ENCODE measurements around the gene GRPEL2. TPM values are rescaled to one million over a fixed set of nuclear protein-coding genes. Genes with fewer than 3 reads are reported as not detected.

The GRPEL2 gene
- polyA plus RNA-seq, 6 donors from 2014 or later, result 0.49 to 3.4 (median 2.0) TPM

DNA sequence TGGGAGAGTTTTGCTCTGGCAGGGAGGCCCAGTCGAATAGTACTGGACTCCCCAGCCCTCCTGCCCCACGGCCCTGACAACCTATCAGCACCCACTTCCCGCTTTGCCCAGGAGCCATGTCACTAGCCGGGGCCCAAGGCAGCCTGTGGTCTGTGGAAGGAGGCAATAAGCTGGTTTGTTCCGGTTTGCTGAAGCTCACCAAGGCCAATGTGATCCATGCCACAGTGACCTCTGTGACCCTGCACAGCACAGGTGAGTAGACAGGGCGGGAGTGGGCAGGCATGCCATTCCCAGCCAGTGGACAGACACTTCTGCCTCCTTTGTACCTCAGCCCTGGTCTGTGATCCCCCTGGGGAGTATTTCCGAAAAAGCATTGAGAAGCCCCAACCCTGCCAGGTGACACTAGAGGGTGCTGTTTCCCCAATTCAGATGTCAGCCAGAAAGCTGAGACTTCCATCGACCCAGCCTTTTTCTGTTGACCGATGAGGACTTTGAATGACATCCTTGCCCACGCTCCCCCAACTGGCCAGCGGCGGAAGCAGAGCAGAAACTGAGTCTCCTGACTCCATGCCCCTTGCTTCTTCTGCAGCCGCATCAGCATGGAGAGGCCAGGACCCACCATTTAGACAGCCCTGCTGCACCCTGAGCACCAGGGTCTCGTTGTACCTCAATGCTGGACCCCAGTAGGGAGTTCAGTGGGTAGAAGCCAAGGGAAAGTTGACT lies 22.1 kb downstream of the GRPEL2 start:
- H3K27ac Mint-ChIP-seq, result peak overlapping the region in 1 of 6 donors; percentile 11
- peak; percentile 29 for DNase-seq

DNA sequence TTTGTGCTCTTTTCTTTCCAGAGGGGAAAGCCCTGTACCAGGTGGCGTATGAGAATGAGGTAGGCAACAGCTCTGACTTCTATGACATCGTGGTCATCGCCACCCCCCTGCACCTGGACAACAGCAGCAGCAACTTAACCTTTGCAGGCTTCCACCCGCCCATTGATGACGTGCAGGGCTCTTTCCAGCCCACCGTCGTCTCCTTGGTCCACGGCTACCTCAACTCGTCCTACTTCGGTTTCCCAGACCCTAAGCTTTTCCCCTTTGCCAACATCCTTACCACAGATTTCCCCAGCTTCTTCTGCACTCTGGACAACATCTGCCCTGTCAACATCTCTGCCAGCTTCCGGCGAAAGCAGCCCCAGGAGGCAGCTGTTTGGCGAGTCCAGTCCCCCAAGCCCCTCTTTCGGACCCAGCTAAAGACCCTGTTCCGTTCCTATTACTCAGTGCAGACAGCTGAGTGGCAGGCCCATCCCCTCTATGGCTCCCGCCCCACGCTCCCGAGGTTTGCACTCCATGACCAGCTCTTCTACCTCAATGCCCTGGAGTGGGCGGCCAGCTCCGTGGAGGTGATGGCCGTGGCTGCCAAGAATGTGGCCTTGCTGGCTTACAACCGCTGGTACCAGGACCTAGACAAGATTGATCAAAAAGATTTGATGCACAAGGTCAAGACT lies 22.8 kb downstream of the GRPEL2 start:
- no peaks in the 10 kb centered on the region for H3K36me3 Mint-ChIP-seq
- no peak overlapping the region for H3K27ac Mint-ChIP-seq
- no peak for ATAC-seq (ENCODE audit: low read depth in 2 of 2)
- H3K9me3 Mint-ChIP-seq, result no peaks in the 10 kb centered on the region
- no peak overlapping the region for H3K4me3 Mint-ChIP-seq
- no peak for DNase-seq
- H3K27me3 Mint-ChIP-seq, result no peaks in the 10 kb centered on the region
- peaks cover 8 to 21% (median 14%) of the 10 kb centered on the region in 3 donors for H3K4me1 Mint-ChIP-seq

More for the DNA sequence above, 22.1 kb downstream of the GRPEL2 start:
- Mint-ChIP-seq H3K9me3 (no peaks in the 10 kb centered on the region), H3K4me3 (no peak overlapping the region), H3K4me1 (peaks cover 8 to 21% (median 14%) of the 10 kb centered on the region in 3 donors), H3K36me3 (no peaks in the 10 kb centered on the region), H3K27me3 (no peaks in the 10 kb centered on the region)
- peak; percentile 75 to 78 for ATAC-seq (ENCODE audit: low read depth in 2 of 2)

DNA sequence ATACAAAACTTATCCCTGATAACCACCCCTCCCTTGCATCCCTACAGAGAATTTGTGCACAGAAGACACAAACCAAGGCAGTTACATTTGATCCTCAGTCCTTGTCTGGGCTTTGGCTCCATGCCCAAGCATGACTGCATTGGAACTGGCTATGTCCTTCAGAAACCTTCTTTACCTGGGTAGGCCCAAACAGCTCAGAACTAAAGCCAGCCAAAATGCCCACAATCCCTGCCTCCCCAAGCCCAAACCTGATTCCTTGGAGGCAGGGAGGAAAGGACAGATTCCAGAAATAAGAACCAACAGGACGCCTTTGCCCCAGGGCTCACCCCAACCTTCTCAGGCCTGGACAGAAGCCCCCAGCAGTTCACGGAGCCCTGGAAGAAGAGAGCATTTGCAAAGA lies 25.6 kb downstream of the GRPEL2 start:
- H3K27ac Mint-ChIP-seq, result no peak overlapping the region
- H3K9me3 Mint-ChIP-seq, result no peaks in the 10 kb centered on the region
- H3K4me3 Mint-ChIP-seq, result peak overlapping the region in 1 of 8 donors; percentile 35
- ATAC-seq (ENCODE audit: low read depth in 2 of 2), result no peak
- H3K36me3 Mint-ChIP-seq, result no peaks in the 10 kb centered on the region
- H3K27me3 Mint-ChIP-seq, result no peaks in the 10 kb centered on the region
- no peak for DNase-seq
- H3K4me1 Mint-ChIP-seq, result peaks cover 8 to 21% (median 14%) of the 10 kb centered on the region in 3 donors

DNA sequence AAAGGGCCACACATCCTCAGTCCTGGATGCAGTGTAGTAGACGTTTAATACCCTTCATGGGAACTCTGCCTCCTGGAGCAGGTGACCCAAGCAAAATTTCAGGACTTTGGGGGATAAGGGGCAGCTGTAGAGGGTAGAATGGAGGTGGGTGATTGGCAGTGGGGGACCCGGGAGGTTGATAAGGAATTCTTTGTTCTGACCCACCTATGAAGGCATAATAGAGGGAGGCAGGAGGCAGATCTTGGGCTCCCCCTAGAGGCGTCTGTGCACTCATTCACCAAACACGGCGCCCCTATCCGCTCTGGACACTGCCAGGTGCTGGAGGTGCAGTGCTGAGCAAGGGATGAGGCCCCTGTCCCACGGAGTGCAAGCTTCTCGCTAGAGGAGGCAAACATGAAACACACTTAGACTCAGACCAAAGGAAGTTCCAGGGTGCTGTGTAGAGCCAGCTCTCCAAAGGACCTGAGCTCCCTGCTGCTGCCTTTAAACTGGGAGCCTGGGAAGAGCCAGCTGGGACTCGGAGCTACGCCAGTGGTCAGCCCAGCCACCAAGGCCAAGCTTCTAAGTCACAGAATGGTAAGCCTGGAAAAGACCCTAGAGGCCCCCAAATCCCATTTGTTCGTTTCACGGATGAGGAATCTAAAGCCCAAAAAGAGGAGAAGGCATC lies 26.1 kb downstream of the GRPEL2 start:
- H3K27ac Mint-ChIP-seq, result peak overlapping the region in 2 of 6 donors; percentile 24 to 68
- peak; percentile 72 to 84 for ATAC-seq (ENCODE audit: low read depth in 2 of 2)

DNA sequence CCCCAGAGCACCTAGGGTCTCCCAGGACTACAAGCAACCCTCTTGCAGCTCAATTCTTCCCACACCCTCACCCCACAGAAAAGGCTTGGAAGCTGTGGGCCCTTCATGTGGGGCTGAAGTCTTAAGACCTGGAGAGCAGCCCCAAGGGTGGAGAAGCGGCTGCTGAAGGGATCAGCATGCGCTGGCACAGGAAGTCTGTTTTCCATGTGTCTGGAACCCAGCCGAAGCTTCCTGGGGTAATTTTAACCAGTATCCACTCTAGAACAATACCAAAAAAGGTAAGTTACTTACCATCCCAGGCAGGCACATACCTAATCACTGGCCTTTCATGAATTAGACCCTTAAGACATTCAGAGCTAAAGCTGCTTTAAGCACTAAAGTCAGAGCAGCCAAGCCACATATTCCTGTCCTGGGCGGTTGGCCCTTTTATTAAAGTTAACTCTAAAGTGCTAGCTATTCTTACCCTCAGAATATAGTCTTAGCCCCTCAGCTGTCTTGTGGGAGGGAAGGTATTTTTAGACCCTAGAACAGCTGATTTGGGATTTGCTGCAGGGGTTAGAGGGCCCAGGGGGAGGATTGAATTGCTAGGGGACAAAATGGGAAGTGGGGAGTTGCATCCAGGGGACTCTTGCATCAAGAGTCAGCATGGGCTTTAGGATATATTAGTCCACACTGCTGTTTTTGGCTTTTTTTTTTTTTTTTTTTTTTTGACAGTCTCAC lies 26.9 kb downstream of the GRPEL2 start:
- H3K9me3 Mint-ChIP-seq, result no peaks in the 10 kb centered on the region
- H3K27ac Mint-ChIP-seq, result no peak overlapping the region
- peaks cover 7 to 20% (median 10%) of the 10 kb centered on the region in 3 donors for H3K4me1 Mint-ChIP-seq
- H3K27me3 Mint-ChIP-seq, result no peaks in the 10 kb centered on the region
- ATAC-seq (ENCODE audit: low read depth in 2 of 2), result no peak
- no peak overlapping the region for H3K4me3 Mint-ChIP-seq
- no peaks in the 10 kb centered on the region for H3K36me3 Mint-ChIP-seq
- no peak for DNase-seq

More for the DNA sequence above, 26.1 kb downstream of the GRPEL2 start:
- H3K4me3 Mint-ChIP-seq, result no peak overlapping the region
- H3K36me3 Mint-ChIP-seq, result no peaks in the 10 kb centered on the region
- H3K9me3 Mint-ChIP-seq, result no peaks in the 10 kb centered on the region
- DNase-seq, result peak; percentile 47
- H3K27me3 Mint-ChIP-seq, result no peaks in the 10 kb centered on the region
- peaks cover 8 to 21% (median 14%) of the 10 kb centered on the region in 3 donors for H3K4me1 Mint-ChIP-seq

DNA sequence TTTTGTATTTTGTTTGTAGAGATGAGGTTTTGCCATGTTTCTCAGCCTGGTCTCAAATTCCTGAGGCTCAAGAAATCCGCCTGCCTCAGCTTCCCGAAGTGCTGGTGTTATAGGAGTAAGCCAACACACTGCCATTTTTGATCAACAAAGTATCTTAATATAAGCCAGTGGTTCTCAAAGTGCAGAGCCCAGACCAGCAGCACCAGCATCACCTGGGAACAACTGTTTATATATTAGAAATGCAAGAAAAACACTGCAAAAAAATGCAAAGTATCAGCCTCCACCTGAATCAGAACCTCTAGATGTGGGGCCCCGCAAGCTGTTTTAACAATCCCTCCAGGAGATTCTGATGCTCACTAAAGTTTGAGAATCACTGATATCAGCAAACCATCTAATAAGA lies 27.6 kb downstream of the GRPEL2 start:
- H3K9me3 Mint-ChIP-seq, result no peaks in the 10 kb centered on the region
- H3K36me3 Mint-ChIP-seq, result no peaks in the 10 kb centered on the region
- peaks cover 3 to 13% (median 4%) of the 10 kb centered on the region in 3 donors for H3K4me1 Mint-ChIP-seq
- ATAC-seq (ENCODE audit: low read depth in 2 of 2), result no peak
- H3K27ac Mint-ChIP-seq, result no peak overlapping the region
- no peak overlapping the region for H3K4me3 Mint-ChIP-seq
- H3K27me3 Mint-ChIP-seq, result no peaks in the 10 kb centered on the region
- DNase-seq, result no peak

DNA sequence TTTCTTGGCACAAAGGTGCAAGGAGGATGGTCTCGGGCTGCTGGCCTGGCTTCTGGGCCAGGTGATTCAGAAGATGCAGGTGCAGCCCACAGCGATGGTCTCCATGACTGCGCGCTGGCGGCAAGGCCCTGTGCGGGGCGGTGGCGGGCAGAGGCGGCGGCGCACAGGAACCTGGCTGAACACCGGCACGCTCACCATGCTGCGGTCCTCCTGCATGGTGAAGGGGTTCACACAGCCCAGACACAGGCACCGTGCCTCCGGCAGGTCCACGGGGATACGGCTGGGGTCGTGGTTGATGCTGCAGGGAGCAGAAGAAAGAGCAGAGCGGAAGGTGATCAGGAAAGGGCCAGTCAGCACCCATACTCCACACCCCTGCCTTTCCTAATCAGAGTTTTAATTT lies 29.0 kb downstream of the GRPEL2 start:
- DNase-seq (no peak), ATAC-seq (ENCODE audit: low read depth in 2 of 2) (no peak)
- peaks cover 0 to 6% (median 3%) of the 10 kb centered on the region in 3 donors for H3K4me1 Mint-ChIP-seq
- peaks cover 0 to 6% (median 0%) of the 10 kb centered on the region in 3 donors for H3K27me3 Mint-ChIP-seq
- no peaks in the 10 kb centered on the region for H3K9me3 Mint-ChIP-seq
- no peak overlapping the region for H3K4me3 Mint-ChIP-seq
- peak overlapping the region in 1 of 6 donors; percentile 91 for H3K27ac Mint-ChIP-seq
- H3K36me3 Mint-ChIP-seq, result no peaks in the 10 kb centered on the region

DNA sequence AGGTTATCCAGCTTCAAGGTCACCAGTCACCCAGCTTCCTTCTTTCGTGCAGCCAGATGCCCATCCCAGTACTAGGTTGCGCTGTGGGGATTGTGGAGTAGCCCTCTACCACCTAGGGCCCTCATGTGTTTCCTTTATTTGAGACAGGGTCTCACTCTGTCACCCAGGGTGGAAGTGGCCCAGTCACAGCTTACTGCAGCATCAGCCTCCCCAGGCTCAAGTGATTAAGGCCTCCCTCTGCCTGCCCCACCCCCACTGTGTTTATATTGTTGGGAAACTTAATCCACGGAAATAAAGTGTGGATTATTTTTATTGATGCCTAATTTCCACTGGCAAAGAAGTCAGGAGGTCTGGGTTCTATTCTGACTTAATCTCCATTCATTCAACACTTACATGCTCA lies 29.5 kb downstream of the GRPEL2 start:
- peaks cover 0 to 6% (median 3%) of the 10 kb centered on the region in 3 donors for H3K4me1 Mint-ChIP-seq
- peak overlapping the region in 1 of 6 donors; percentile 91 for H3K27ac Mint-ChIP-seq
- H3K9me3 Mint-ChIP-seq, result no peaks in the 10 kb centered on the region
- peaks cover 0 to 6% (median 0%) of the 10 kb centered on the region in 3 donors for H3K27me3 Mint-ChIP-seq
- H3K4me3 Mint-ChIP-seq, result no peak overlapping the region
- H3K36me3 Mint-ChIP-seq, result no peaks in the 10 kb centered on the region
- DNase-seq (no peak), ATAC-seq (ENCODE audit: low read depth in 2 of 2) (no peak)

DNA sequence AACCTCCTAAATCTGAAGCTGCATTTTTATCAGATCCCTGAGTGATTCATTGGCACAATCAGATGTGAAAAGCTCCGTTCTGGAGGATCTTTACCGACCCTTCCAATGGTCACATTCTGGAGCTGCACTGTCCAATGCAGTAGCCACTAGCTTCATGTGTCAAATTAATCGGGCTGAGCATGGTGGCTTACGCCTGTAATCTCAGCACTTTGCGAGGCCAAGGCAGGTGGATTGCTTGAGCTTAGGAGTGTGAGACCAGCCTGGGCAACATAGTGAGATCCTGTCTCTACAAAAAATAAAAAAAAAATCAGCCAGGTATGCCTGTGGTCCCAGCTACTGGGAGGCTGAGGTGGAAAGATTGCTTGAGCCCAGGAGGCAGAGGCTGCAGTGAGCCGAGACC lies 30.1 kb downstream of the GRPEL2 start:
- H3K36me3 Mint-ChIP-seq, result no peaks in the 10 kb centered on the region
- no peak overlapping the region for H3K4me3 Mint-ChIP-seq
- peaks cover 0 to 6% (median 0%) of the 10 kb centered on the region in 3 donors for H3K27me3 Mint-ChIP-seq
- ATAC-seq (ENCODE audit: low read depth in 2 of 2) (no peak), DNase-seq (no peak)
- H3K4me1 Mint-ChIP-seq, result peaks cover 0 to 6% (median 3%) of the 10 kb centered on the region in 3 donors
- H3K9me3 Mint-ChIP-seq, result no peaks in the 10 kb centered on the region
- peak overlapping the region in 2 of 6 donors; percentile 5 to 38 for H3K27ac Mint-ChIP-seq

DNA sequence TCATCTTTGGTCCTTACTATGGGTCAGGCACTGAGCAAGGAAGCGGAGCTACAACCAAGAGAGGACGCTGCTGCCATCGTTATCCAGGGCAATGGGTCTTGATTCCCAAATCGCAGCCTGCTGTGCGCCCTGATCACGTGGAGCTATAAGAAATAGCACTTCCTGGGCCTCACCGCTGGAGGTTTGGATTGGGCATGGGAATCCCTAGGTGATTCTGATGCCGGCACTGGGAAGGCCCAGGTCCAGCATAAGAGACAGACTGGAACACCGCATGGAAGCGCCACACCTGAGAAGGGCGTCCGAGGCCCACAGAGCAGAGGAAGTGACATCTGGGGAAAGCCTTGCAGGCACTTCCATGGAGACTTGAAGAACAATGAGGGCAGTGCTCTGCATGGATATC lies 30.8 kb downstream of the GRPEL2 start:
- DNase-seq (no peak), ATAC-seq (ENCODE audit: low read depth in 2 of 2) (no peak)
- Mint-ChIP-seq H3K9me3 (no peaks in the 10 kb centered on the region), H3K4me1 (peaks cover 0 to 6% (median 3%) of the 10 kb centered on the region in 3 donors), H3K36me3 (no peaks in the 10 kb centered on the region), H3K27me3 (peaks cover 0 to 6% (median 0%) of the 10 kb centered on the region in 3 donors), H3K27ac (no peak overlapping the region), H3K4me3 (no peak overlapping the region)

DNA sequence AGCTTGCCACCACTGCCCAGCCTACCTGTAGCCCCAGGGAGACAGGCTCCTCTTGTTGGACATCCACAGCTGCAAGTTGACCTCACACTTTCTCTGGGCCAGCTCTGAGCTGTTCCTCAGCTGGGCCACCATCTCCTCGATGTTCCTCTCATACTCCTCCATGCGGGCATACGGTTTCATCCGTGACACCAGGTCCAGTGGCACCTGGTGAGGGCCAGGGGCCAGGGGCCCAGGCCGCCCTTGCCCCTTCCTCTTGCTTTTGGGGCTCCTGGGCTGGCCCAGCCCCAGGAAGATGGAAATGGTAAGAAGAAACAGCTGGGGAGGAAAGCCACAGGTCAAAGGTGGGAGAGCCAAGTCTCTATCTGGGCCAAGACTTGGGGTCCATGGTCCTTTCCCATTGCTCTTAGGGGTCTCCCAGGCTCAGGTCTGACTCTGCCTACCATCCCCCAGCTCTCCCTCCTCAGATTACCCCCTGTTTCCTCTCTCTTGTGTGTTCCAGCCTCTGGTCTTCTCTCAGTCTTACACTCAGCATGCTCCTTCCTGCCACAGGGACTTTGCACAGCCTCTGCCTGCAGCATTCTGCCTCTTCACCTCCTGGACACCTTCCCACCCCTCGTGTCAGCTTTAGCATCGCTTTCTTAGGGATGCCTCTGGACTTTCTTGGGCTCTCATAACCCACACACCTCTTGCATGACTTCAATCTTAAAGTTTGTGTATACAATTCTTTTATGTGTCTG lies 31.6 kb downstream of the GRPEL2 start:
- H3K27ac Mint-ChIP-seq, result no peak overlapping the region
- no peaks in the 10 kb centered on the region for H3K36me3 Mint-ChIP-seq

DNA sequence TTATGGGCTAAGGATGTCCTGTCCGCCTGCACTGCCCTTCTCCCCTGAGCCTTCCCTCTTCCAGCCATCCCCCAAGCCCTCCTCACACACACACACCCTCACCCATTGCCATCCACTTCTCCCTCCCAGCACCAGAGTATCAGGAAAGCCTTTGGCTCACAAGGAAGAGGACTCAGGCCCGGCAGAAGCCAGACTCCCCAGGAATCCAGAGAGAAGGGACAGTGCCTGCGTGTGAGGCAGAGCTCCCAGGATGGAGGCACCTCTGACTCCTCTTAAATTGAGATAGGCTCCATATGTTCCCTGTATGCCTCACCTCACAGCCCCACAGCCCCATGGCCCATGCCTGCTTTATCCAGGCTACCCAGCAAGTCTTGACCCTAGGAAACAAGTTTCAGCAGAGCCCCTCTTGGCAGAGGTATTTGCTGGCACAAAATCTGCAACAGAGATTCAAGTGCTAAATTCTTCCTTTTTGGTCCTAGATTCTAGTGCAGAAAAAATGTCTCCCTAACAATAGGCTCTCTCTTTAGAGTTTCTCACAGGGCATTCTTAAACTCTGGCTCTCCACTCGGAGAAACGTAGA lies 33.0 kb downstream of the GRPEL2 start:
- H3K27ac Mint-ChIP-seq, result no peak overlapping the region

More for the DNA sequence above, 31.6 kb downstream of the GRPEL2 start:
- ATAC-seq (ENCODE audit: low read depth in 2 of 2), result no peak
- H3K27me3 Mint-ChIP-seq, result peaks cover 0 to 14% (median 0%) of the 10 kb centered on the region in 3 donors
- DNase-seq, result no peak
- no peaks in the 10 kb centered on the region for H3K9me3 Mint-ChIP-seq
- H3K4me1 Mint-ChIP-seq, result peaks cover 0 to 4% (median 2%) of the 10 kb centered on the region in 3 donors
- no peak overlapping the region for H3K4me3 Mint-ChIP-seq

More for the DNA sequence above, 33.0 kb downstream of the GRPEL2 start:
- Mint-ChIP-seq H3K27me3 (peaks cover 0 to 16% (median 0%) of the 10 kb centered on the region in 3 donors), H3K36me3 (no peaks in the 10 kb centered on the region), H3K4me1 (peaks cover 0 to 8% (median 6%) of the 10 kb centered on the region in 3 donors), H3K4me3 (no peak overlapping the region), H3K9me3 (no peaks in the 10 kb centered on the region)
- ATAC-seq (ENCODE audit: low read depth in 2 of 2) (no peak), DNase-seq (no peak)

All from naive B cell (primary cell).